22Rv1 (cell line): ENCODE measurements around the gene SLC12A7.

Source experiments
- CTCF ChIP-seq: fragments of 450-650 bp; IDR thresholded peaks from 2 replicates; pipeline ENCODE4 v1.5.1; 2017; ENCODE audit warnings: mild to moderate bottlenecking
- ZFX ChIP-seq: fragments of 450-650 bp; IDR thresholded peaks from 2 replicates; pipeline ENCODE4 v1.6.1; 2017; ENCODE audit warnings: antibody characterized with exemption, borderline replicate concordance

- TF ChIP-seq CTCF (no peak), ZFX (no peak)
Observed at GRCh38 chr5:1090538-1090937, 21.3 kb downstream of the SLC12A7 start.
